Activated CD4-positive, CD25-positive, alpha-beta regulatory T cell treated with anti-CD3 and anti-CD28 coated beads, Interleukin-2, amount 50 U/mL, for 16 hours (primary cell): ENCODE results near the gene RAB15.
"Not testable (repeated sequence)": the region's sequence is repeated elsewhere in the genome, so short reads cannot be mapped to it uniquely, and the experiment has no call there.

Experiments used
- DNase-seq: peaks from one replicate; pipeline ENCODE4 v3.0.0-alpha.2; 2020; ENCODE audit warnings: low read depth, low spot score

Gene RAB15

GRCh38 chr14:64937821-64938193, 34.3 kb downstream of the RAB15 start:
- DNase-seq, result no peak

GRCh38 chr14:64937171-64937820, 34.8 kb downstream of the RAB15 start:
- DNase-seq, result no peak

DNA sequence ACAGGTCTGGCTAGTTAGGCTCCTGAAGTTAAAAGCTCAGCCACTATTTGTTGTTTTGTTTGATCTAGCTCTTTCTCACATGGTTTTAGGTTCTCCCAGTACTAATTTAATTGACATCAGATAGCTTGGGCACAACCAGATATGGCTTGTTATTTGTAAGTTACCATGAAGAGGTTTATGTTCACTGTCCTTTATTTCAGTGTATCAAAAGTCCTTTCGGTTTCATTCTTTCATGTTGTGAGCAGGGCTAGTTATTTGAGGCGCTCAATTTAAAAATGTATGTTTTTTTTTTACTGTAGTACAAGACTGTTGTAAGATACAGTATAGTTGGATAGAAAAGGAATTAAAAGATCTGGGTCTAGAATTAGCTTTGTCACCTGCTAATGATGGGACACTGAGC, 36.6 kb downstream of the RAB15 start:
- no peak for DNase-seq

DNA sequence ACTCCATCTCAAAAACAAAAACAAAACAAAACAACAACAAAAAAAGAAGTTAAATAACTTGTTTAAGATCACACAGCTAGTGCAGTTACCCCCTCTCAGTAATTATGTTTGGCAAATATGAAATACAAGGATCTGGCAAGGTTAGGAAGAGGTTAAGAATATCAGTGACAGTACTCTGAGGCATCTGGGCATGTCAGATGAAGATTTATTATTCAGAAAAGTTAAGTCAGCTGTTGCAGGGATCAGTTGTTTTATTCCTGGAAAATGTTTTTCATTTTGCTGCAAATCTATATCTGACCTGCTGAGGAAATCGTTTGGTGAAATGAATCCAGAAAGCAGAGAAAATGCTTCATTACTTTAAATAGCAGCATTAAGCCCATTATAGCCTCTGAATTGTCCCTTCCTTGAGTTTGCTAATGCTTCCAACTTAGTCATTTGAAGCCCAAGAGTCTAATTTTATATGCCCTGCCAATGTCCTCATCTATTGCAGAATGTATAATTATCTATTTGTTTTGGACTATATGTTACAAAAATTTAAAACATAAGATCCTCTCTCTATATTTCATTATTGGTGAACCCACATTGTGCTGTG, 37.7 kb downstream of the RAB15 start:
- no peak for DNase-seq

DNA sequence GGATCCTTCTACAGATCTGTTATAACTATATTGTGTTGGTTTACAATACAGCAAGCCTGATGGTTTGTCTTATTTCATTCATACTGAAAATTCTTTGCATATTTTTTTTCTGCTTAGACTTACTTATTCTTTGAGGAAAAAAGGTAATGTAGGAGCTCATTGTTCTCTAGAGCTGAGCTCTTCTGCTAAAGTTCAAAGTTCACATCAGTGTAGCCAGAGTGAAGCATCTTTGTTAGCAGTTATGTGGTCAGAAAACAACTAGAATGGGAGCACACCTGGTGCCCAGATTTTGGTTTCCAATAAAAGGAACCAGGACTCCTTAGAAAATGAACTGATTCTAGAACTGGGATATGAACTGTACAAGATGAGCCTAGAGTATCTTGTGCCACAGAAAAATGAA, 39.9 kb downstream of the RAB15 start:
- no peak for DNase-seq

DNA sequence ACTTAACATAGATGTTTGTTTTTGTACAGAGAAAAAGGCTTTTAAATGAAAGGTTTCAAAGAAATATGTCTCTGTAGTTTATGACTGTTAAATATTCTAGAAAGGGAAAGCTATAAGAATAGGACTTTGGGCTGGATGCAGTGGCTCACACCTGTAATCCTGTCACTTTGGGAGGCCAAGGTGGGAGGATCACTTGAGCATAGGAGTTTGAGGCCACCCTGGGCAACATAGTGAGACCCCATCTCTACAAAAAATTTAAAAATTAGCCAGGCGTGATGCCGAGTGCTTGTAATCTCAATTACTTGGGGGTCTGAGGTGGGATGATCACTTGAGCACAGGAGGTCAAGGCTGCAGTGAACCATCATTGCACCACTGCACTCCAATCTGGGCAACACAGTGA, 41.0 kb downstream of the RAB15 start:
- DNase-seq, result no peak

- DNase-seq, result no peak
Measured at GRCh38 chr14:64930085-64930843, 41.9 kb downstream of the RAB15 start.

DNA sequence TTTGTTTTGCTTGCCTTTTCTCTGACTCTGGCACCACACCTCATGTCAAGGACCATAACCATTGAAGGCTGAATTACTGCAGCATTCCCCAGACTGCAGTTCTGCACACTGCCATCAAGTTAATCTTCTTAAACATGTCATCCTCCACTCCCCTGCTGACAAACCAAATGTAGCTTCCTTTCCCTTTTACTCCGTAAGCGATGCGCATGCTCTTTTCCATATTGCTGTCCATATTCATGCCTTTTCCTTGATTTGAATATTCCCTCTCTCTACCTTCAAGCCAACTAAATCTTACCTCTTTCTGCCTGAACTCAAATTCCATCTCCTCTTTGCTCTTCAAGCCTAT, 43.1 kb downstream of the RAB15 start:
- DNase-seq, result no peak

DNA sequence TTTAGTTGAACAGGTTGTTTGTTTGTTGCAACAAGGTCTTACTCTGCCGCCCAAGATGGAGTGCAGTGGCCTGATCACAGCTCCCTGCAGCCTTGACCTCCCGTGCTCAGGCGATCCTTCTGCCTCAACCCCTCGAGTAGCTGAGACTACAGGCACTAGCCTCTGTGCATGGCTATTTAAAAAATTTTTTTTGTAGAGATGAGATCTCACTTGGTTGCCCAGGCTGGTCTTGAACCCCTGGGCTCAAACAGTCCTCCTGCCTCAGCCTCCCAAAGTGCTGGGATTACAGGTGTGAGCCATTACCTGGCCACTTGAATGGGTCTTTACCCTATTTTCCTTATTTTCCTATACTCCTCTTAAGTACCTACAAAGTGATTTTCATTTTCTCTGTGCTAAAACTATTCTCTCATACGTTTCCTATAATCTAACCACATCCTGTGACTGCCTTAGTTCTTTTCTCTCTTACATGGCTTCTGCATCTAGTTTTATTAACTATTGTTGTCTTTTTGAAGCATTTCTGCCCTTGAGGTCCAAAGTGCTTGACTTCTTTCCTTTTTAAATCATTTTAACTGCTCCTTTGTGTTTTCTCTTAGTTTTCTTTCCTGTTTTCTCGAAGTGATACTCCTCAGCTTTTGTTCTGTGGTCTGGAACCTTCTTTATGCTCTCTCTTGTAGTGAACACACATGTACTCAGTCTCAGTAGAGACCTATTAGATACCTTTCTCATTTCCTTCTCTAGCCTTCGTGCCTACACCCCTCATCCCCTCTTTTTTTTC, 43.7 kb downstream of the RAB15 start:
- no peak for DNase-seq

GRCh38 chr14:64927031-64927430, 45.1 kb downstream of the RAB15 start:
- DNase-seq, result no peak

DNA sequence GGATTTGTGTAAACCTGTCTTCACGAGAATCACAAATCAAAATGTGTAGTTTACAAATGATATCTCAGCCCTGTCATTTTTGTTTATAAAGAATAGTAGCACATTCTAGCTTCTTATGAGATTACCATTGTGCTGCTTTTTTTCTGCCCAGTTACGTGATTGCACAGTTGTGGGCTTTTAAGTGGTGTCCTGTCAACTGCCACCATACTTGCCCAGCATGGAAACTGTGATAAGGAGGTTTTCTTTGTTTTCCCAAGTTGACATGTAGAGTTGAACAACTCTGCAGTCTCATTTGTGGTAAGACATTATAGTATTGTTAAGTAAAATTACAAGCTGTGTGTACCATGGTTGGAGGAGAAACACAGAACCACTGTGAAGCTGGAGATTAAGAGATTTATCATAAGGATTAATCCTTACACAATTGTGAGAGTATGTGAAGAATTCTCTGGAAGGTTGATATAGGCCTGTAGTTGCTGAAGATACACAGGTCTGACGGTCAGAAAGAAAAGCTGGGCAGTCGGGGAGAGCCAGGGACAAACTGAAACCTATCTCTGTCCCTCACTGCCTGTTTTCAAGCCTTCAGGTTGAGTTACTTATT, 45.6 kb downstream of the RAB15 start:
- DNase-seq, result no peak

- DNase-seq, result no peak
Measured at GRCh38 chr14:64923015-64923414, 49.1 kb downstream of the RAB15 start.

GRCh38 chr14:64920465-64920864, 51.7 kb downstream of the RAB15 start:
- no peak for DNase-seq

- no peak for DNase-seq
Measured at GRCh38 chr14:64919618-64920017, 52.5 kb downstream of the RAB15 start.

- no peak for DNase-seq
Measured at GRCh38 chr14:64919215-64919614, 52.9 kb downstream of the RAB15 start.

GRCh38 chr14:64918216-64918615, 53.9 kb downstream of the RAB15 start:
- DNase-seq, result no peak

DNA sequence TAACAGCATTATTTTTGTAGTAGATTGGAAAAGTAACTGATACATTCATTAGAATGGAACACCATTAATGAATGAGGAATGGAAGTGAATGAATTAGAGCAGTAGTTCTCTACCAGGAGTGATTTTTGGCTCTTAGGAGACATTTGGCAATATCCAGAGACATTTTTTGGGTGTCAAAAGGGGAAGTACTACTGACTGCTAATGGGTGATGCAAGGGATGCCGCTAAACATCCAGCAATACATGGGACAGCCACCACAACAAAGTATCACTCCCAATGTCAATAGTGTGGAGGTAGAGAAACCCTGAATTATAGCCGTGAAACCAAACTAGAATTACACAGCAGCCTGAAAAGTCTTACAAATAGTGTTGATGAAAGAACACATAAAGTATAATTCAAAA, 56.3 kb downstream of the RAB15 start:
- DNase-seq, result no peak

- no peak for DNase-seq
Measured at GRCh38 chr14:64915029-64915424, 57.1 kb downstream of the RAB15 start.

DNA sequence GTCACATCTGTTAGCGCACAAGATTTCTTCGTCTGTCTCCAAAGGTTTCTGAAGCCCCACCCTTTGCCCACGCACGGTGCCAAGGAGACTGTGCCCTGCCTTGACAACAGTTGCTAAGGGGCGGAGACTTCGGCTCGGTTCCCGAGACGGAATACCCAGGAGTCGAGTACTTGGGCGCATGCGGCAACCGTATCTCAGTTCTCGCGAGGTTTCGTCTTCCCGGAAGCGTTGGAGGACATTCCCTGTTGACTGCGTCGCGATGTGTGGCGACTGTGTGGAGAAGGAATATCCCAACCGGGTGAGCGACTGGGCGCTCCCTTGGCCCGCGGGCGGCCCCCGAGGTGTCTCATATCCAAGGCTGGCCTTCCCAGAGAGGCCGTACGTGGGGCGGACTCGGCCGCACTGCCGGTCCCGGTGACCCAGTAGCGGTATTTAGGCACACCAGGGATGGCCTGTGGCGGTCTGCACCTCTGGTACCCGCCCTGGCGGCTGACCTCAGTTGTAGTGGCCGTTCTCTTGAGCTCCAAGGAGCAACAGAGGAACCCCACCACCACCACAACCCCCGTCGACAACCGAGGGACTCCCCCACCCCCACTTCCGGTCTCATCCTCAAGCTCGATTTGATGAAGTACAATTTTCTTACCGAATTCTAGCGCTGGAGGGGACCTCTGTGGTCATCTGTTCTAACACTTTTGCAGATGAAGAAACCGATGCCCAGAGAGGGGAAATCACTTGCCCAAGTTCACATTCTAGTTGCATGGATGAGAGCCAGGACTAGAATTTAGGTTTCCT, 57.7 kb downstream of the RAB15 start, which contains the start of gene CHURC1:
CHURC1 (plus strand) TSS at position 219 of the 792 bp plus-strand sequence; CDS start at position 260, 41 bp downstream.
- DNase-seq, result peak; percentile 94

GRCh38 chr14:64913477-64913876, 58.7 kb downstream of the RAB15 start:
- DNase-seq, result not testable (repeated sequence)

DNA sequence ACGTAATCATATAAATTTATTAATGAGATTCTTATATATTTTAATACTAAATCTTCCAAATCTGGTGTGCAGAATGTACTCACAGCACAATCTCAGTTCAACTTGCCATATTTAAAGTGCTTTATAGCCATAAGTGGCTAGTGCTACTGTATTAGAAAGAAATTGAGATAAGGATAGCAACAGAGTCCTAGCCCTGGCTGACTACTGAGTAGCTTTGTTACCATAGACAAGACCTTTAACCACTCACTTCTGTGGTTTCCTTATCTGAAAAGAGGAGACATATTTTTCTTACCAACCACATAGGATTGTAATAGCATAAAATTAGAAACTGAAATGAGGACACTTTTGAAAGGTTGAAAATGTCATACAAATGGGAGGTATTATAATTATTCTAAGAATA, 59.9 kb downstream of the RAB15 start:
- no peak for DNase-seq
